Retinal pigment epithelial cell (primary cell): ENCODE results near the gene NOTCH4.

ENCODE experiments used
- DNase-seq: peaks from one replicate; pipeline ENCODE4 v3.0.0-alpha.2; 2010; ENCODE audit warnings: low read depth
- H3K4me3 ChIP-seq: 2 replicates; pipeline ENCODE4 v1.5.1; 2011; ENCODE audit warnings: mild to moderate bottlenecking, low read length, control low read depth, moderate library complexity
- TF ChIP-seq, protein P1 (sequence below): conservative IDR thresholded peaks from 2 replicates; pipeline ENCODE4 v1.5.1; 2011; ENCODE audit warnings: low read depth, low read length, control low read depth, inconsistent platforms

Gene NOTCH4

DNA sequence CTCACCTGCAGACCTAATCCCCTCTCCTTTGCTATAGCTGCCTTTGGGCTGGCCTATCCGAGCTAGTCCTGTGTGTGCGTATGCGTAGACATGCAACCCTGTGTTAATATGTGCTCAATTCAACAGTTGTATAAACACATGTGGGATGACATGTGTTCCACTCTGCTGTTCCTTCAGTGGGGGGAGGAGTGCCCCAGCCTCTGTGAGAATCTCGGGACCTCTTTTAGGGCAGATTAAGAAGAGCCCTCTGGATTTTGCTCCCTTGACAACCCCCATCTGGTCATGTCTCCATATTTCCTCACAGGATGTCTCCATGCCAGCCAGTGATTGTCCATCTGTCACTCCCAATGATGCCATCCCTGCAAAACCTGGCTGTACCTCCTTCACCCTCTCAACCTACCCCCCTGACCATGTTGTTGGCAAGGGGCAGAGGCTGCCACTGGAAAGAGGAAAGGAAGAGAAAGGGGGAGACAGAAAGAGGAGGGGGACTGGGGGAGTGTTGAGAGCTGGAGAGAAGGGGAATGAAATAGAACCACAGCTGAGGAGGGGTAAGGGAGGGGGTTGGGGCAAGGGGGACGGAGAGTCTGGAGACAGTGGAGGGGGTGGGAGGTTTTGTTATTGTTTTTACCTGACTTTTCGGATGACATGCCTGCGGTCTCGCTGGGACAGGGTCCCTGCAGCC, 72.5 kb downstream of the NOTCH4 start:
- DNase-seq, result no peak
- no peak overlapping the region for H3K4me3 ChIP-seq
- TF ChIP-seq, protein P1, sequence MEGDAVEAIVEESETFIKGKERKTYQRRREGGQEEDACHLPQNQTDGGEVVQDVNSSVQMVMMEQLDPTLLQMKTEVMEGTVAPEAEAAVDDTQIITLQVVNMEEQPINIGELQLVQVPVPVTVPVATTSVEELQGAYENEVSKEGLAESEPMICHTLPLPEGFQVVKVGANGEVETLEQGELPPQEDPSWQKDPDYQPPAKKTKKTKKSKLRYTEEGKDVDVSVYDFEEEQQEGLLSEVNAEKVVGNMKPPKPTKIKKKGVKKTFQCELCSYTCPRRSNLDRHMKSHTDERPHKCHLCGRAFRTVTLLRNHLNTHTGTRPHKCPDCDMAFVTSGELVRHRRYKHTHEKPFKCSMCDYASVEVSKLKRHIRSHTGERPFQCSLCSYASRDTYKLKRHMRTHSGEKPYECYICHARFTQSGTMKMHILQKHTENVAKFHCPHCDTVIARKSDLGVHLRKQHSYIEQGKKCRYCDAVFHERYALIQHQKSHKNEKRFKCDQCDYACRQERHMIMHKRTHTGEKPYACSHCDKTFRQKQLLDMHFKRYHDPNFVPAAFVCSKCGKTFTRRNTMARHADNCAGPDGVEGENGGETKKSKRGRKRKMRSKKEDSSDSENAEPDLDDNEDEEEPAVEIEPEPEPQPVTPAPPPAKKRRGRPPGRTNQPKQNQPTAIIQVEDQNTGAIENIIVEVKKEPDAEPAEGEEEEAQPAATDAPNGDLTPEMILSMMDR, result no peak

DNA sequence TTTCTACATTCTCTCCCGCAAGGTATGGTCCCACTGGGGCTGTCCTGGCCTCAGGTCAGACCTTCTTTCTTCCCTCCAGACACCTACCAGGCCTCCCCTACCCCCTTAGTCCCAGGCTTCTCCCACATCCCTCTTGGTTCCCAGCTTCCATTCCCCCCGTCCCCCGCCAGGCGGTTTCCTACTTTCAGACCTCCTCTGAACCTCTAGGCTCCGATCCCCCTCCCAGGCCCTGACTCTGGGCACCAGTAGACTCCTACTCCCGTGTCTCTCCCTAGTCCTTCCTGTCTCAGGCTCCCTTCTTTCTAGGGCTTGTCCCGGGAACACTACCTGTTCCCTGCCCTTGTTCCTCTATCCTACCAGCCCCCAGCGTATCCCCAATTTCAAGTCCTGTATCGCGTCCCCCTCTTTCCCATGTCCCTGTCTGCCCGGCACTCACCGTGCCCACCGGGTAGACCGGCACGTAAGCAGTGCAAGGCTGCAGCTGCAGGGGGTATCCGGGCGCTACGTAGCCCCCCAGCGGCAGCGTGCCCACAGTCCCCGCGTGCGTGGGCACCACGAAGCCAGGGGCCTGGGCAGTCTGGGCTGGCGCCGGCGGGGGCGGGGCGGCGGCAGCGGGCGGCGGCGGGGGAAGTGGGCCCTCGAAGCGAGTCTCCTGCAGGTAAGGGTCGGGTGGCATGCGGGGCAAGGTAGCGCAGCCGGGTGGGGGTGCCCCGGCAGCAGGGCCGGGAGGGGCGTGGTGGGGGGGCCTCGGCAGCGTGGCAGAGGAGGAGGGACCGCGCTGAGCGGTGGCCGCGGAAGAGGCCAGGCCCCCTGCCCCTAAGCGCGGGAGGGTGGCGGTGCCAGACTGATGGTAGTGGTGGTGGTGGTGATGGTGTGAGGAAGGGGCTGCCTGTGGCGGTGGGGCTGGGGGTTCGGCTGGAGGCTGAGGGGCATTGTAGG, 73.7 kb downstream of the NOTCH4 start:
- no peak for DNase-seq
- TF ChIP-seq, protein P1, result no peak
- no peak overlapping the region for H3K4me3 ChIP-seq

DNA sequence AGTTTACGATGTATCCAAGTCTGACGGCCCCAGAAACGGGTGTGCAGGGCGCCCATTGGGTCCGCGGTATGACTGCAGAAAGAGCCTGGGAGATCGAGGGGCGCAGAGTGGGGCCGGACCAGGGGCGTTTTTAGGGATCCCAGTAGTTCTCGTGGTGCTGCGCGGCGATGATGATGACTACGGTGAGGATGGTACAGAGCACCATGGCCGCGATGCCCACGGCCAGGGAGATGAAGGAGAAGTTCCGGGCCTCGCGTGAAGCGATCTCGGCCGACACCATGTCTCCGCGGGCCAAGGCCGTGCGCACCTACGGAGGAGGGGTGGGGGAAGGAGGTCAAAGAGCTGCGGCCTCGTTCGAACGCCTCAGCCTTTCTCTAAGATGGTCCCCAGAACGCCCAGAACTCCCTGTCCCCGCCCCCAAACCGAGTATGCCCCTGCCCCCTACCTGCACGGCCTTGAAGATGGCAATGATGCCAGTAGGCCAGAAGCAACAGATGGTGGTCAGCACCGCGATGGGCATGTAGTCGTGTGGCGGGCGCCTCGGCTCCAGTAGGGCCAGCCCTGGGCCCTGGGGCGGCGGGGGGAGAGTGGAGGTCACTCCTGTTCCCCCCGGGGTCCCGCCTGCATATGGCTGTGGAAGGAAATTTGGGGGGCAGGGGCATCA, 74.6 kb downstream of the NOTCH4 start:
- peak overlapping the region; percentile 56 for H3K4me3 ChIP-seq
- TF ChIP-seq, protein P1, result no peak
- DNase-seq, result no peak

DNA sequence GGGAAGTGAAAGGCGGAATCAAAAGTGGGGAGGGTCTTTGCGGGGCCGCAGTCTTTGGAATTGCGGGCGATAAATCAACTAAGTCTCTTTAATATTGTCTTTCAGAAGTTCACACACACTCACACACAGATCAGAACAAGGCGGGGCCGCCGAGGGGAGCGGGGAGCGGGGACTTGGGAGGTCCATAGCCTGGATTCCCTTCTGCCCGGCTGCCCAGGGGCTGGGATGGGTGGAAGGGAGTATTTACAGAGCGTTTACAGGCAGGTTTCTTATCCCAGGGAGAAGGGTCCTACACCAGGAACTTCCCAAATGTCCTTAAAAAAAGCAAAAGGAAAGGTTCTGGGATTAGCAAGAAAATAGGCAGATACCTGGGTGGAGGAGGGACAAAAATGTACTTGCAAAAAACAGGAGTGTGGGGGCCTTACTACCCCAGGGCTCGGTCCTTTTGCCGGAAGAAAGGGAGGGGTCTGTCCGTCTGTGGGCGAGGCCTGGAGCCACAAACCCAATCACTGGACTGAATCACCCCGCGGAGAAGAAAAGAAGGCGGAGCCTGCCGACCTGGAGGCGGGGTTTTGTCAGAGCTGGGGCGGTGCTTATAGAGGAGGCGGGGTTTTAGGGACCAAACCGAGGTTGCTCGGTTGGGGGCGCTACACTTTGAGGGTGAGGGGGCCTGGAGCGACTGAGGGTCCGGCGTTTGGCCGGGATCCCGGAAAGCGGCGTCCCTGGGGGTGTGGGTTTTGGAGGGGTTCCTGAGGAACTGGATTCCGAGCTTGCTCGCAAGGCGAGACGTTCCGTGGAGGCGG, 75.4 kb downstream of the NOTCH4 start:
- TF ChIP-seq, protein P1, result peak; percentile 38
- peak overlapping the region; percentile 56 for H3K4me3 ChIP-seq
- no peak for DNase-seq

DNA sequence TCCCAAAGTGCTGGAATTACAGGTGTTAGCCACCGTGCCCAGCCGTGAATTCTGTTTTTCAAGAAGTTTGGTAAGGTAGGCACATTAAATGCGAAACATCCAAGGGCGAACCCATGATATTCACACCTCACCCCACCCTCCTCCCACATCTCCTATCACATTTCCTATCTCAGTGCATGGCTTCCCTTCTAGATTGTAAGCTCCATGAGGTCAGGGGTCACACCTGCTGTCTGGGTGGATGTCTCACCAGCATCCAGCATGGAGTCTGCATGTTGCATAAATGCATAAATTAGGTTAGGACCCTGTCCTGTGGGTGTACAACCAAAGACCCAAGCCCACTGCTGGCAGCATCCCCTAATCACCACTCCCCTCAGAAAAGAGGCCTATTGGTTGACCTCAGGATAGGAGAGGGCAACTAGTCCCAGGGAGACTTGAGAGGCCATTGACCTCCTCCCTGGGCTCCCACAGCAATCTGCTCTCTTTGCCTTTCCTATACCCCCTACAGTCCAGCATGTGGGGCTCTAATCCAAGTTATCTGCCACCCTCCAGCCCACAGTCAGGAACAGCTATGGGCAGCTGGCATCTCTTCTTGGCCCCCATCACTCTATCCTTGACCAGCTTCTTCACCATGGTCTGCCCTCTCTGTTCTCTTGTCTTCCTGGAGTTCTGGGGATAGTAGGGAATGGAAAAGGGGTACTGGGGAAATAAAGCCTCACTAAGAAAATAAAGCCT, 76.3 kb downstream of the NOTCH4 start:
- DNase-seq, result no peak
- TF ChIP-seq, protein P1, result no peak
- H3K4me3 ChIP-seq, result peak overlapping the region; percentile 56

DNA sequence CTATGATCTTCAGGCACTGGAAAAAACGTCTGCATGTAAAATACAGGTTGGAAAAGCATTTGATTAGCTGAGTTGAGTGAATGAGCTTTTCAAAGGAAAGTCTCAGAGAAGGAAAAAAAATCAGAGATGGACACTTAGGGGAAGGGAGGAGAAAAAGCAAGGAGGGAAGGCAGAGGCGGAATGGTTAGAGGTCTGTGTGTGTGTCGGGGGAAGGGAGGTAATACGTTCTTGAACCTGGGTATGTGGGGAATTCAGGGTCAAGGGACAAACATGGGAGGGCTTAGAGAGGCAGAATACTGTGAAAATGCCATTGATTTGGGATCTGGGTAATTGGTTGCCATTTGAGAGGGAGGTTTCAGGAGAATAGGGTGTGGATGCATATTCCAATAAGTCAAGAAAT, 77.2 kb downstream of the NOTCH4 start:
- DNase-seq, result no peak
- no peak overlapping the region for H3K4me3 ChIP-seq
- TF ChIP-seq, protein P1, result no peak
